Measurements from ENCODE around the gene MEI1.
A peak's percentile ranks its signal among the peaks of the same experiment; 100 is the strongest.

Gene MEI1

DNA sequence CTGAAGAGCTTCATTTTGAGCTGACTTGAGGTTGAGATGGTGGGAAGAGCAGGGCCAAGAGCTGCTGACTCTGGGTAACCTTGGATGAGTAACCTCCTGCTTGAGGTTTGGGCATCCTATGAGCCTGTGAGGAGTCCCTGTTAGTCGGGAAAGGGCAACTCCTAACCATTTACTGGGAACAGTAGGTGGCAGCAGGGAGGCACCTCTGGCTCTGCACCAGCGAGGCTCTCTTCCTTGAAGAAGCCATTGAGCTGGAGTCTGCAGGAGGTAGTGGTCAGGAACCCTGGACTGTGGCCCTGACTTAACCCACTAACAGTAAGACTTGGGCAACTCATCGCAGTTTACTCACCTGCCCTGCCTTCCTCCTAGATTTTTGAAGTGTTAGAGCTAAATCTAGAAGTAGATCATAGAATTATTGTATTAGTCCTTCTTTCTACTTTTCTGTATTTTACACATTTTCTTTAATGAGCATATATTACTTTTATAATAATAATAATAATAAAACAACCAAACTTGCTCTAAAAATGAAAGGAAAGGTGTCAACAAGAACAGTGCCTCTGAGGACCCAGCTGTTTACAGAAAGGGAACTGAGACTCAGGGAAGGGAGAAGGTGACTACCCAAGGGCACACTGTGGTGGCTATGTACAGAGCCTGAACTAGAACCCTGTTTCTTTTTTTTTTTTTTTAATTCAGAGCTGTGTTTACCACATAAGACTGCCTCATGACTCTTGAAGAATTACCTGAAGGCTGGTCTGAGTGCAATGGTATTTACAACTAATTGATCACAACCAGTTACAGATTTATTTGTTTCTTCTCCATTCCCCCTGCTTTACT, 47.5 kb downstream of the MEI1 start:
- DNase-seq, result peak; percentile 12 to 61 (median 30)

DNA sequence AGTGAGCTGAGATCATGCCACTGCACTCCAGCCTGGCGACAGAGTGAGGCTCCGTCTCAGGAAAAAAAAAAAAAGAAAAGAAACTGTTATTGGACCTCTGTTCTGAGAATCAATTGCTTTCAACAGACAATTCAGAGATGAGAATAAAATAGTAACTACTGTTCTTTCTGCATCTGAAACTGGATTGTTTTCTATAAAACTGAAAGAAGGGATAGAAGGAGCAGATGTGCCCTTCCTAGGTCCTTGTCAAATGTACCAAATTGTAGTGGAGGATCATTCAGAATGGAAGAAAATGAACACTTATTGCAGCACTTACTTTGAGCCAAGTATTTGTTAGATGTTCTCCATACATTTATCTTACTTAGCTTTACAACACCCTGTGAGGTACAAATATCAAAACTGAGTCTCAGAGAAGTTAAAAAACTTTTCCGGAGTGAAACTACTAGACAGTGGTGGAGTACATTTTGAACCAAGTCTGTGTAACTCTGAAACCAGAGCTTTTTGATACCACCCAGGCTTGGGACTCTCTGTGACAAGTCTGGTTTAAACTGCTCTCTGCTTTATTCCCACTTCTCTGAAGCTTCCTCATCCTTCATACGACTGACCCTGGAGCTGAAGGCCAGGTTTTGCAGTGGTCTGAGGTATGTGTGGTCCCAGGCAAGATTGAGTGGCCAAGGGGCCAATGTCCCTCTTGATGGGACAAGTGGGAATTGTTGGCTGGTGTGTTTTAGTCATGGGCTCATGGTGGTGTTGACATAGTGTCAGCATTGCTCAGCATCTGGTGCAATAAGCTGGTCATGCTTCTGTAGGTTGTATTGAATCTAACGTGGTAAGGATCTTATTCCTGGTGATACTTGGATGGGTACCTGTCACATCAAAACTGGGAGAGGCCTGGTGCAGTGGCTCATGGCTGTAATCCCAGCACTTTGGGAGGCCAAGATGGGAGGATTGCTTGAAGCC, 53.0 kb downstream of the MEI1 start:
- DNase-seq, result peak in 1 of 5 donors; percentile 53

DNA sequence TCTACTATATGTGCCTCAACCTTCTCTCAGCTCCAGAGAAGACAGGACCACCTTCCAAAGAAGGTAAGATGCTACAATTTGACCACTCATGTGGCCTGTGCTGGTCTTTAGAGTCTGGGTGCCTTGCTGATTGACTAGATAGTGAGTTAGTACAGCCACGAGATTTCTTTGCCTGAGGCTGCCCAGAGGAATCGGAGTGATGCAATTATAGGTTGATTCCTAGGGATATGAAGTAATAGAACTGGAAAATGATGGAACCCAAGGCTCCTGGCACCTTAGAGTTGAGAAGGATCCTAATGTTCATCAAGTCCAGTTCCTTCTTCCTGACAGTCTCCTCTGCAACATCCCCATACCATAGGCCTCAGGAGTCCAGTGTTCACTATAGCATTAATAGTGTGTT, 54.7 kb downstream of the MEI1 start:
- DNase-seq, result no peak

DNA sequence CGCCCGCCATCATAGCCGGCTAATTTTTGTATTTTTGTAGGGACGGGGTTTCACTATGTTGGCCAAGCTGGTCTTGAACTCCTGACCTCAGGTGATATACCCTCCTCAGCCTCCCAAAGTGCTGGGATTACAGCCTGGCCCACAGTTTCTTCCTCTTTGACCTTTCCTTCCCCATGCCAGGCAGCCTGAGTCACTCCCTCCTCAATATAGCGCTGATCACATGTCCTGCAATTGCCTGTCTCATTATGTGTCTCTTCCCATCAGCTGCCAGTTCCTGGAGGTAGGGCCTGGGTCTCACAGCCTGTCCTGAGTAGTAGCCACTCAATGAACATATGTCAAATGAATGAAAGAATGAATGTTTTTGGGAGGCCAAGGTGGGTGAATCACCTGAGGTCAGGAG, 58.2 kb downstream of the MEI1 start:
- no peak for DNase-seq

DNA sequence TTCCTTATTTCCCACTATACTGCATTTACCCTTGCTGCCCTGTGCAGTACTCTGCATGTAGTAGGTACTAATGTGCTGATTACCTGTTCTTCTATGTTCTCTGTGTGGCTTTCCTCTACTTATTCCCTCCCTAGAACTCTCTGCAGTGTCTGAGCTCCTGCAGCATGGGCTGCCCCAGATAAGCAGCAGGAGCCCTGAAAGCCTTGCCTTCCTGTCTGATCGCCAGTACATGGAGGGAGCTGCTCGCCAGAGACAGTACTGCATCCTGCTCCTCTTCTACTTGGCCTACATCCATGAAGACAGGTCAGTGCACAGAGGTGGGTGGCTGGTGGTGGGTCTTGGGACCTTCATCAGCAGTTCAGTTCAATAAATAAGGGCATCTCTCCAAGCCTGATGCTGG, 58.9 kb downstream of the MEI1 start:
- DNase-seq, result no peak

DNA sequence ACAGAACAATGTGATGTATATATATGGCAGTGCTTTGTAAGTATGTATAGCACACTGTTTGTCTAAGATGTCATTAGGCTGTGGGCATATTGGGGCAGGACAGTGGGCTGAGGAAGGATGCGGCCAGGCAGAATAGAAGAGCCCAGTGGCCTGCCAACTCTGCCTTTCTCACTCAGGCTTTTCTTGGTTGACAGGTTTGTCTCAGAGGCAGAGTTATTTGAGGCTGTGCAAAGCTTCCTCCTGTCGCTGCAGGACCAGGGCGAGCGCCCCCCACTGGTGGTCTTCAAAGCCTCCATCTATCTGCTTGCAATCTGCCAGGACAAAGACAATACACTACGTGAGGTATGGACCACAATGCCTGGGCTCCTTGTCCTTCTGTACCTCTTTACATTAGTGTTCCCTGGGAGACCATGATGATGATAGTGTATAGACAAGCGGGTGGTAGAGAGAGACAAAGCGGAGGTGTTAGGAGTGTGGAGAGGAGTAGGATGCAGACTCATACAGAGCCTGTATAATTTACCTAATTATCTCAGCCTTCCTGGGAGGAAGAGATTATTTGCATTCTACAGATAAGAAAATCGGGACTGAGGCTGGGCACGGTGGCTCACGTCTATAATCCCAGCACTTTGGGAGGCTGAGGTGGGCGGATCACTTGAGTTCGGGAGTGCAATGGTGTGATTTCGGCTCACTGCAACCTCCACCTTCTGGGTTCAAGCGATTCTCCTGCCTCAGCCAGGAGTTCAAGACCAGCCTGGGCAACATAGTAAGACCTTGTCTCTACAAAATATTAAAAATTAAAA, 63.9 kb downstream of the MEI1 start:
- peak in 2 of 5 donors; percentile 7 to 45 for DNase-seq

DNA sequence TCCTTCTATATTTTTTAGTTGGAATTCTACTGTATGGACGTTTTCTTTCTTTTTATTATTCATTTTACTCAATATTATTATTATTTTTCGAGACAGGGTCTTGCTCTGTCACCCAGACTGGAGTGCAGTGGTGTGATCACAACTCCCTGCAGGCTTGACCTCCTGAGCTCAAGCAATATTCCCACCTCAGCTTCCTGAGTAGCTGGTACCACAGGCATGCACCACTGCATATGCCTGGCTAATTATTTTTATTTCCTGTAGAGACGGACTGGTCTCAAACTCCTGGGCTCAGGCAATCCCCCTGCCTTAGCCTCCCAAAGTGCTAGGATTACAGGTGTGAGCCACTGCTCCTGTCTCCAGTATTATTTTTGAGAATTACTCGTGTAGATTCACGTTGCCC, 67.2 kb downstream of the MEI1 start:
- no peak for DNase-seq

DNA sequence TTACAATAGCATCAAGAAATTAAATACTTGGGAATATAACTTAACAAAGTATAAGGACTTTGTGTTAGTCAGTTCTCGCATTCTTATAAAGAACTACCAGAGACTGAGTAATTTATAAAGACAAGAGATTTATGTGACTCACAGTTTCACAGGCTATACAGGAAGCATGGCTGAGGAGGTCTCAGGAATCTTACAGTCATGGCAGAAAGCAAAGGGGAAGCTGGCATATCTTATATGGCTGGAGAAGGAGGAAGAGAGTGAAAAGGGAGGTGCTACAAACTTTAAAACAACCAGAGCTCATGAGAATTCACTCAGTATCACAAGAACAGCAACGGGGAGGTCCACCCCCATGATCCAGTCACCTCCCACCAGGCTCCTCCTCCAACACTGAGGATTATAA, 69.1 kb downstream of the MEI1 start:
- no peak for DNase-seq

DNA sequence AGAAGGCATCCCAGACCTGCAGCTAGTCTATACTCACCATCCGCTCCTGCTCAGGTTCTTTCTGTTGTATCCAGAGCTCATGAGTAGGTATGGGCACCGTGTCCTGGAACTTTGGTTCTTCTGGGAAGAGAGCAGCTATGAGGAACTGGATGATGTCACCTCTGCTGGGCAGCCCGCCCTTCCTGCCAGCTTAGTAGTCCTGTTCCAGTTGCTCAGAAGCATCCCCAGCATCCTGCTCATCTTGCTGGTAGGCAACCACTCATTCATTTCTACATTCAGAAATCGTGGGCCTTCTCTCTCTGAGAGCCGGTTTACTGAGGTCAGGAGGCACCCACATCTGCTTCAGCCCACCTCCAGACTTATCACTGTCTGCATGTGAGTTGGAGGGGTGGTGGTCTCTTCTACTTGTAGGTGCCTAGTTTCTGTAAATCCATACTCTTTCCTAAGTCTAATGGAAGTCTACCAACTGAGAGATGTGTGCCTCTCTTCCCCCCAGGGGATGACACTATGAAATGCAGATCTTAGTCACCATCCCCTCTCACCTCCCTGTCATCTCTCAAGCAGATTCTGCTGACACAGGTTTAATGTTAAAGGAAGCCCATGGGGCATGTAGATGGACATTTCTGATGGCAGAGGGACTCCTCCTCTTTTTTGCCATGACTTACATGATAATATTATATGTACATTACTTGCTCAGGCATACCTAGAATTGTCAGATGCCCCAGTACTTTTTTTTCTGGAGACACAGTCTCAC, 71.6 kb downstream of the MEI1 start:
- peak in 1 of 5 donors; percentile 22 for DNase-seq

DNA sequence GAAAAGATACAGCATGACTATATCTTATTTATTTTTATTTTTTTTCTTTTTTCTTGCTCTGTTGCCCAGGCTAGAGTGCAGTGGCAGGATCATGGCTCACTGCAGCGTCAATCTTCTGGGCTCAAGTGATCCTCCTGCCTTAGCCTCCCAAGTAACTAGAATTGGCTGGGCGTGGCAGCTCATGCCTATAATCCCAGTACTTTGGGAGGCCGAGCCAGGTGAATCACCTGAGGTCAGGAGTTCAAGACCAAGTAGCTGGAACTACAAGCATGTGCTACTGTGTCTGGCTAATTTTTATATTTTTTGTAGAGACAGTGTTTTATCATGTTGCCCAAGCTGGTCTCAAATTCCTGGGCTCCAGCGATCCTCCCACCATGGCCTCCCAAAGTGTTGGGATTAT, 72.9 kb downstream of the MEI1 start:
- DNase-seq, result no peak

DNA sequence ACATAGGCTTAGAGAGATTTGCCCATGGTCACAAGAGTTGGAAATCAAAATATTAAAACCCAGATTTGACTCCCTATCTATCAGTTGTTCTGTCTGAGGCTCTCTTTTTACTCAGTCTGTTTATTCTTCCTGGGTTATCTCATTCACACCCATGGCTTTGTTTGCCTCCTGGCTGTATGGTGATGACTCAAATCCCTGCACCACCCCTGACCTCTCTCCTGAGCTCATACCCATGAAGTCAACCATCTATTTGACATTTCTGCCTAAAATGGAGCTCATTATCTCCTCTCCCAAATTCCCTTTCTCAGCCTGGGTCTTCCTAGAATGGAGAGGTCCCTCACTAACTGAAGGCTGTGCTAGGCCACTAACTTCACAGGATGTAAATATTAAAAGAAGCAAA, 73.3 kb downstream of the MEI1 start:
- no peak for DNase-seq

DNA sequence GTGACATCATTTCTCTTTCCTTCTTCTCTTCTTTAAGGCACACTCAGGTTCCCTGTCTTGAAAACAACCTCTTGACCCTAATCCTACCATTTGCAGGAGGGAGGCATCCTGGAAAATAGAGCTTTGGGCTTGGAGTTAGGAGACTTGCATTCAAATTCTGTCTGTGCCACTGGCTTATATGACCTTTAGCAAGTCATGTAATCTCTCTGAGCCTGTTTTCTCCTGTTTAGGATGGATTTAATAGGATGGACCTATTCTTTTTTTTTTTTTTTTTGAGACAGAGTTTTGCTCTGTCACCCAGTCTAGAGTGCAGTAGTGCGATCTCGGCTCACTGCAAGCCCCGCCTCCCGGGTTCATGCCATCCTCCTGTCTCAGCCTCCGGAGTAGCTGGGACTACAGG, 76.0 kb downstream of the MEI1 start:
- no peak for DNase-seq

DNA sequence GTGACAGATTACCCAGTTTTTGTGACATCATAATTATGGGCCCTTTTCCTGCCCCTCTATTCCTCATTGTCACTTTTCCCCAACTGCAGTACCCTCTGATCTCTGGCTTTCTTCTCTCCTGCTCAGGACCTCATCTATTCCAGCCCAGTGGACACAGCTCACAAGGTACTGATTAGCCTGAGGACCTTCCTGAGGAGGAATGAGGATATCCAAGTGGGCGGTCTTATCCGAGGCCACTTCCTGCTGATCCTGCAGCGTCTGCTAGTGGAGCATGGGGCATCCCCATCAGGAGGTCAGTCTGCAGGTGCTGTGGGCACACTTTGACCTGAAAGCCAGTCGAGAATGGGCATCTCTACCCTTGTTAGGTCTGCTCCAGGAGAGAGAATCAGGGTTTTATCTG, 76.7 kb downstream of the MEI1 start:
- DNase-seq, result no peak

DNA sequence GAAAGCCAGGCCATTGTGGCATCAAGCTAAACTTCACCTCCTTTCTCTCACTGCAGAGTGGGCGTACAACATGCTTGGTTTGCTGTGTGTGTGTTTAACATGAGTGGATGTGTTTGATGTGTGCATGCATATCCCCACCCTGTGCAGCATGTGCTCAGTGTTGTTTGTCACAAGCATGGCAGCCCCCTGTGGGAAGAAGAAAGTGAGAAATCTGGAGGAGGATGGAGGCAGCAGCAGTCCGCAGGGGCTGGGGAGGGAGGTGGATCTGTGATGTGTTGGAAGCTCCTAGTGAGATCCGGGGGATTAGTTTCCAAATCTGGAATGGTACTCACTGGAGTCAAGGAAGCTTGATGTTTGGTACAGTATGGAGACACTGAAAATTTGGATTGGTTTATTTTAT, 77.1 kb downstream of the MEI1 start:
- DNase-seq, result no peak

DNA sequence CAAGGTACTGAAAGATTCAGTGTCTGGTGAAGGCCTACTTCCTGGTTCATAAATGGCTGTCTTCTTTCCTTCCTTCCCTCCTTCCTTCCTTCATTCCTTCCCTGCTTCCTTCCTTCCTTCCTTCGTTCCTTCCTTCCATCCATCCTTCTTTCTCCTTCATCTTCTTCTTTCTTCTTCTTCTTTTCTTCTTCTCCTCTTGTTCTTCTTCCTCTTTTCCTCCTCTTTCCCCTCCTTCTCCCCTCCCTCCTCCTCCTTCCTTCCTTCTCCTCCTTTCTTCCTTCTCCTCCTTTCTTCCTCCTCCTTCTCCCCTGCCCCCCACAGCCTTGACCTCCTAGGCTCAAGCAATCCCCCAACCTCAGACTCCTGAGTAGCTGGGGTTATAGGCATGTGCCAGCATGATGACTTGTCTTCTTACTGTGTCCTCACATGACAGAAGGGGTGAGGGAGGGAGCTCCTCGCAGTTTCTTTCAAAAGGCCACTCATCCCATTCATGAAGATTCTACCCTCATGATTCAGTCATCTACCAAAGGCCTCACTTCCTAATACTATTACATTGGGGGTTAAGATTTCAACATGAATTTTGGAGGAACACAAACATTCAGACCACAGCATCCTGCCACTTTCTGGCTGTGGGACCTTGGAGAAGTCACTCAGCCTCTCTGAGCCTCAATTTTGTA, 78.6 kb downstream of the MEI1 start:
- no peak for DNase-seq

DNA sequence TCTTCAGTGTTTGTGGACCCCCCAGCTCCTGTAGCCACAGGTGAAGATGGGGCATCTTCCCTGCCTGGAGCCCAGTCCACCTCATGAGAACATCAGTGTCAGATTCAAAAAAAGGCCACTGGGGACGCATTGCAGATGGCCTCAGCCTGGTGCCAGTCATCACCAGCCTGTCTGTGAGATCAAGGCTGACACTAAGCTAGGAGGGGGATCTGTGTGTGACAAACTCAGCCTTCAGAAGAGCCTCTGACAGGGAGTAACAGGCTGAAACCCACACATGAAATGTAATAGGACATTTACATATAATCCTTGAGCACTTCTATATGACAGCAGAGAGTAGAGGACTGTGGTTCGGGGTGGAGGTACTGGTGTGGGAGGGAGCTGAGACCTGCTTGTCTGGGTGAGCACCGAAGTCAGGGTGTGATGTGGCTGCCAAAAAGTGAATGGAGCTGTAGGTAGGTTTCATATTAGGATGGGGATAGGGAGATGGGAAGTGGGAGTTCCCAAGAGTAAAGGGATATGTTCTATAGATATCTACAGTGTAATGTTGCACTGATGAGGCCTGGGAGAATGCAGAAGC, 80.7 kb downstream of the MEI1 start:
- DNase-seq, result no peak

DNA sequence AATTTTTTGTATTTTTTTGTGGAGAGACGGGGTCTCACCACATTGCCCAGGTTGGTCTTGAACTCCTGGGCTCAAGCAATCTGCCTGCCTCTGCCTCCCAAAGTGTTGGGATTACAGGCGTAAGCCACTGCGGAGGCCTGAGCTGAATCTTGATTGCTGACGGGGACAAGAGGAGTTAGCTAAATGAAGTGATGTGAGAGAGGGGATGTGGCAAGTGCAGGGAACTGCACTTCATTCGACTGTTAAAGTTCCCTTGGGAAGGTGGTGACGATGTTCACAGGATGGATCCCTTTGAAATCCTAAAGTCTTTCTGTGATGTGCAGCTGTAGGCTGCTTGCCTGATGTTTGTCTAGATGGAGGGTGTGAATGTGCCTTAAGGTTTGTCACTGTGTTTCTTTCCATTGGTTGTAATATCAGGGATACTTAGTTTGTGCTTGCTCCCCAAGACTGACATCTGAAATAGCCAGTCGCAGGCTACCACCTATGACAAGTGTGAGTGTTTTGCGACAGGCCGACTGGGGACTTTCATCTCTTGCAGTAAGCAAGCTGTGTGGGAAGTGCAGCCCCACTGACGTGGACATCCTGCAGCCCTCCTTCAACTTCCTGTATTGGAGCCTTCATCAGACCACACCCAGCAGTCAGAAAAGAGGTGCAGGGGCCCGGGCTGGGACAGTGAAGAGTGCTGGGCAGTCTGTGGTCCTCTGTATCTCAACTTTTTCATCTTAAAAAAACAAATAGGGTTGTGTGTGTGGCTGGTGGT, 81.6 kb downstream of the MEI1 start:
- DNase-seq, result peak; percentile 81 to 98 (median 84)

DNA sequence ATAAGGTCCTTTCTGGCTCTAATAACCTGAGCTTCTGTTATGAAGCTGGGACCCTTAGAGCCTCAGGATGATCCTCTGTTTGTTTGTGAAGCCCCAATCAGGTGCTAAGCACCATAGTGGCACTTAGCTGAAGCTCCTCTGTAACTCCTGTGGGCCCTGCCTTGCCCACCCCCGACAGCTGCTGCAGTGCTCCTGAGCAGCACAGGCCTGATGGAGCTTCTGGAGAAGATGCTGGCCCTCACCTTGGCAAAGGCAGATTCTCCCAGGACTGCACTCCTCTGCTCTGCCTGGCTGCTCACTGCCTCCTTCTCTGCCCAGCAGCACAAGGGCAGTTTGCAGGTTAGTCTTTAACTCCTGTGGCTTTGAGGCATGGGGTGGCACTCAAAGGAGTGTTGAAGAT, 82.2 kb downstream of the MEI1 start:
- no peak for DNase-seq

DNA sequence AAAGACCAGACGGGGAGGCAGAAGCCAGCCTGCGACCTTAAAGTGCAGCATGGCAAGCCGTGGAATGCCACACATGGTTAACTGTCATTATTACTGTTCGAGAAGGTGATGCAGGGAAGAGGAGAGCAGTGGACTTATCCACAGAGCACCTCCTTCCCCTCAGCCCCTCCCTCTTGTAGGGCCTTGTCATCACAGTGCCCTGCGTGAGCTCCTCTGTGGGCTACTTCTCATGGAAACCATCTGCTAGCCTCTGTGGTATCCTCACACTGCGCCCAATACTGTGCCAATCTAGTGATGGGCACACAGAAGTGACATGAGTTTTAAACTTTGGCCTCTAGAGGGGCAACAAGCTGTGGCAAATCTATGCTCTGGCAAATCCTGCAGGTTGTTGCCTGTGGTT, 83.0 kb downstream of the MEI1 start:
- peak in 1 of 5 donors; percentile 57 for DNase-seq

DNA sequence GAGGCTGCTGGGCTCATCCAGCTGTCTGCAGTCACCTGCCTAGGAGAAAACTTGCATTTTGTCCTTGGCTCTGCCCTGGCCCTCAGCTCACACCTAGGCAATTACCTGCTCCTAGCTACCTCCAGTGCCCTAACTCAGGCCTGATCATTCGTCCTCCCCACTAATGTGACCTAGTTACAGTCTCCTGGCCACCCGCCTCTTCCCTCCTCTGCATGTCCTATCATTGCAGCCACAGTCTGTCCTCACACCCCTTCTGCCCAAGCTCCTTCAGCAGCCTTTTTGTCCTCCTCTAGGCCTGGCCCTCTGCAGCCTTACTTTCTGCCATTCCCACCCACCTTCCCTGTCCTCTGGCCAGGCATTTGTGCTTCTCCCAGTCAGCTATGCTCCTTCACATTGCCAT, 83.4 kb downstream of the MEI1 start:
- no peak for DNase-seq

Measured in T-helper 1 cell (primary cell).